Measurements from ENCODE around the gene LZTS2.

LZTS2 gene

DNA sequence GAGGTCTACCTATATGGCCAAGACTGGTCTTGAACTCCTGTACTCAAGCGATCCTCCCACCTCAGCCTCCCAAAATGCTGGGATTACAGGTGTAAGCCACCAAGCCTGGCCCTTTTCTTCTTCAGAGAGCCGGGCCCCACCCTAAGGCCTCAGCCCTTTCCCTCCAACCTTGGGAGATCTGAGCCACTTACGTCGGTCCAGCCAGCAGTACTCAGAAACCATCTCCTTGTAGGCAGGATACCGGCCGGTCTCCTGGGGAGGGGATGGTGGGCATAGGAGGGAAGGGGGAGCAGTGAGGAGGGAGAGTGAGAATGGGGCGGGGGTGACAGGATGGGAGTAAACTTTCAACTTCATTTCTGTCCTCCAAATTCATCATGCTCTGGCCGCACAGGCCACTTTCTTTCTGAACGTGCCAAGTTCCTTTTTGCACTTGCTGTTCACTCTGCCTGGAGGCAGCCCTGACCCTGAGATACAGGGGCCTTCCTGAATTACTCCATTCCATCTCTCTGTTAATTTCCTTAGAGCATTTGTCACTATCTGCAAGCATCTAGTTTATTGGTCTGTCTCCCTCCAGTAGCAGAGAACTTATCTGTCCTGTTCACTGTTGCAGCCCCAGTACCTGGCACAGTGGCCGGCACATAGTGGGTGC is 20.9 kb downstream of the LZTS2 start:
- TF ChIP-seq, protein P1, sequence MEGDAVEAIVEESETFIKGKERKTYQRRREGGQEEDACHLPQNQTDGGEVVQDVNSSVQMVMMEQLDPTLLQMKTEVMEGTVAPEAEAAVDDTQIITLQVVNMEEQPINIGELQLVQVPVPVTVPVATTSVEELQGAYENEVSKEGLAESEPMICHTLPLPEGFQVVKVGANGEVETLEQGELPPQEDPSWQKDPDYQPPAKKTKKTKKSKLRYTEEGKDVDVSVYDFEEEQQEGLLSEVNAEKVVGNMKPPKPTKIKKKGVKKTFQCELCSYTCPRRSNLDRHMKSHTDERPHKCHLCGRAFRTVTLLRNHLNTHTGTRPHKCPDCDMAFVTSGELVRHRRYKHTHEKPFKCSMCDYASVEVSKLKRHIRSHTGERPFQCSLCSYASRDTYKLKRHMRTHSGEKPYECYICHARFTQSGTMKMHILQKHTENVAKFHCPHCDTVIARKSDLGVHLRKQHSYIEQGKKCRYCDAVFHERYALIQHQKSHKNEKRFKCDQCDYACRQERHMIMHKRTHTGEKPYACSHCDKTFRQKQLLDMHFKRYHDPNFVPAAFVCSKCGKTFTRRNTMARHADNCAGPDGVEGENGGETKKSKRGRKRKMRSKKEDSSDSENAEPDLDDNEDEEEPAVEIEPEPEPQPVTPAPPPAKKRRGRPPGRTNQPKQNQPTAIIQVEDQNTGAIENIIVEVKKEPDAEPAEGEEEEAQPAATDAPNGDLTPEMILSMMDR (conservative IDR thresholded peaks at IDR 0.05): no peak

DNA sequence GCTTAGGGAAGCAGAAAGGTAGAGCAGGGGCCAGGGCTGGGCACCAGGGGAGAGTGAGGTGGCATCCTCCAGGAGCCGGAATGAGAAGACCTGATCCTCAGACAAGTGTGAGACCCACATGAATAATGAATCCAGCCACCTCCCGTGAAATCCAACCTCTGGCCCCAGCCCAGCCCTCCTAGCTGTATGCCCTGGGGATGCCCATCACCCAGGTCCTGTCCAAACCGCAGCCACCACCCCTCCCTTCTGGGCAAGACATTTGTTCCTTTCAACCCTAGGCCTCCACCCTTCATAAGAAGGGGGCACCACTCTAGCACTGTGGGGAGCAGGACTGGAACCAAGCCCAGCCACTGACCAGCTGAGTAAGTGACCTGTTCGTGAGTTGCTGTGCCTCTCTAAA is 21.6 kb downstream of the LZTS2 start:
- TF ChIP-seq, protein P1 (conservative IDR thresholded peaks at IDR 0.05): no peak
- no peak overlapping the region for H3K27ac ChIP-seq

More for the DNA sequence above, 20.9 kb downstream of the LZTS2 start:
- H3K27ac ChIP-seq: no peak overlapping the region

DNA sequence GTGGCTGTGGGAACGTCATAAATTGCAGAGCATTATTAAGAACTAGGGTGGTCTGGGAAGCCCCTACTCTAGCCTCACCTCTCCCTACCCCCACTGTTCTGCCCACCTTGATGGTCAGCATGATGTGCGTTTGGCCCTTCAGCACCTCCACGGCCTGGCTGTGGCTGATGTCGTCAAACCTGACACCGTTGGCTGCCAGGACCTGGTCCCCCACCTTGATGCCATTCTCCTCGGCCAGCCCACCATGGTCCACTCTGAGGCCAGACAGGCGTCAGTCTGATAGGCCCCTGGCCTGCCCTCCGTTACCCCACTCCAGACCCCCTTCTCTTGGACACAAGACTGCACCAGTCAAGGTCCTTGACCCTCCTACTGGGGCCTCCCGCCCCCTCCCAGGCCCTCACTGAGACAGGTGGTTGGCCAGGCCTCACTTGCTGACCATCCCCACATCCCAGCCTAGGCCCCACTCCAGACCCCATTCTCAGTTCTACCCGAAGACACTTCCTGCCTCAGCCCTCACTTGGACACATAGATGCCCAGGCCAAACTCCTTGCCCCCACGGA is 22.2 kb downstream of the LZTS2 start:
- H3K27ac ChIP-seq: no peak overlapping the region
- TF ChIP-seq, protein P1 (conservative IDR thresholded peaks at IDR 0.05): no peak

DNA sequence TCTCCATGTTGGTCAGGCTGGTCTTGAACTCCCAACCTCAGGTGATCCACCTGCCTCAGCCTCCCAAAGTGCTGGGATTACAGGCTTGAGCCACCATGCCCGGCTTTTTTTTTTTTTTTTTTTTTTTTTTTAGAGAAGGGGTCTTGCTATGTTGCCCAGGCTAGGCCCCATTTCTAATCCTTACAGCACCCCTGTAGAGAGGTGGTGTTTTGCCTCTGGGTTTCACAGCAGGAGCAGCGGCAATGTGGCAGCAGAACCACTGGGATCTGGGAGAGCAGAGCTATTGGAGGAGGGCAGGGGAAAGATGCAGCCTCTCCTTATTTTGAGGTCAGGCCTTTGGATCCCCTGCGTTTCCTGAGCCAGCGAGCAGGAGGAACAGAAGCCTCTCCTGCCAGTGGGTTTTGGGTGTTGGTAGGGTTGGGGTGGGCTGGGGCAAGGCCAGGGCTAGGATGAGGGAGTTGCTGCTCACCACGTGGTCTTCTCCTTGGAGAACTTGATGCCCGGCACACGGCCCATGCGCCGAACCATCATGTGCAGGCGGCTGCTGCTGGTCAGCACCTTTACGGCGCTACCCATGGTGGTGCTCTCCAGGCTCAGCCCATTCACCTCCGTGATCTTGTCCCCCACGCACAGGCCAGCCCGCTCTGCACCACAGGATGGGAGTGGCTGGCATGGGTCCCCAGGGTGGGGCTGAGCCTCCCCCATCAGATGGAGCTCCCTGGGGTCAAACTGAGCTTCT is 23.5 kb downstream of the LZTS2 start:
- TF ChIP-seq, protein P1 (conservative IDR thresholded peaks at IDR 0.05): no peak
- no peak overlapping the region for H3K27ac ChIP-seq

DNA sequence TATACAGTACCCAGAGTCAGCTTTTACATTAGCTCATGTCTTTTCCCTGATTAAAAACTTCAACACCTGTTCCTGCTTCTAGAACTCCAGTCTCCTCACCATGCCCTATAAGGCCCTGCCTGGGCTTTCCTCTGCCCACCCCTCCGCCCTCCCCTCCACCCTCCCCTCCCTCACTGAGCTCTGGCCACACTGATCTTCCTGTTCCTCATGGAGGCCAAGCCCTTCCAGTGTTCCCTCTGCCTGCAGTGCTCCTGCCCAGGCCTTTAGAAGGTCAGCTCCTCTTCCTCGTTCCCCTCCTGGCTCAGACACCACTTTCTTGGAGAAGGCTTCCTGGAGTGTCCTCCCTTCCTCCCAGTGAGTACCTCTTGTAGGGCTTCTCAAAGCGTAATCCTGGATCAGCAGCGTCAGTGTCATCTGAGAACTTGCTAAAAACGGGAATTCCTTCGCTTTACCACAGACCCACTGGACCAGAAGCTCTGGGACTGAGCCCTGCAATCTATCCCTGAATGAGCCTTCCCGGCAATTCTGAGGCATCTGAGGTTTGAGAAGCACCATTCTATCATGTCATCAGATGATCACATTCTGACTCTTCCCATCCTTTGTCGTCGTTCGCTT is 27.6 kb downstream of the LZTS2 start:
- TF ChIP-seq, protein P1 (conservative IDR thresholded peaks at IDR 0.05): no peak
- no peak overlapping the region for H3K27ac ChIP-seq

DNA sequence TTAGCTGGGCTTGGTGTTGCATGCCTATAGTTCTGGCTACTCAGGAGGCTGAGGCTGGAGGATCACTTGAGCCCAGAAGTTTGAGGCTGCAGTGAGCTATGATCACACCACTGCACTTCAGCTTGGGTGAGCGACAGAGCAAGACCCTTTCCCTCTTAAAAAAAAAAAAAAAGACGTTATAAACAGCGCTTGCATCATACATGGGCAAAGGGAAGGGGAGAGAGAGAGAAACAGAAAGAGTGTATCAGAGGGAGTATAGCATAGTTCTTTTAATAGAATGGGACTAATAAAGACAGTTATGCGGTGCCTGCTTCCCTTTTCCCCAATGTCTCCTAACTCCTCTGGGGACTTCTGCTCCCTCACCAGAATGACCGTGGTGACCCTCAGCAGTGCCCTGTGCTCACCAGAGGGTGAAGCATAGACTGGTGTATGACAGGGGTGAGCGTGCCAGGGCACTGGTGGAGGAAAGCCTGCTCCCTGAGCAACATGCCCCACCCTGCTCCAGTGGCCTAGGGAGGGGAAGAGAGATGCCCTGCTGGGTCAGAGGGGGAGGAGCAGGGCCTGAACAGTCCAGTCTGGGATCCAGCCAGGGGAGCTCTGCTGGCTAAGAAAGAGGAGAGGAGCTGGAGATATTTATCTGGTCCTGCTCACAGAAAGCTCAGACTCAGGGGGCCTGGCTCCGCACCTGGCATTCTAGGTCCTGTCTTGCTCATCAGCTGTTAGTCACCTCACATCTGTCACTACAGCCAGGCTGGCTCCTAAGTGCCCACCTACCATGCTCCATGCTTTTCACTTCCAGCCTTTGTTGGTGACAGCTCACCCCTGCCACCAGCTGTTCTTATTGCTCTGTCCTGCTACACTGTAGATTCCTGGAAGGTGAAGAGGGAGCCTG is 29.1 kb downstream of the LZTS2 start:
- no peak overlapping the region for H3K27ac ChIP-seq
- TF ChIP-seq, protein P1 (conservative IDR thresholded peaks at IDR 0.05): no peak
